ENCODE measurements around the gene PIP4K2A. TPM values are rescaled to one million over a fixed set of nuclear protein-coding genes. Genes with fewer than 3 reads are reported as not detected.

Gene PIP4K2A
- total RNA-seq, 2 donors from 2014 or later = 15.0 to 17.8 TPM

DNA sequence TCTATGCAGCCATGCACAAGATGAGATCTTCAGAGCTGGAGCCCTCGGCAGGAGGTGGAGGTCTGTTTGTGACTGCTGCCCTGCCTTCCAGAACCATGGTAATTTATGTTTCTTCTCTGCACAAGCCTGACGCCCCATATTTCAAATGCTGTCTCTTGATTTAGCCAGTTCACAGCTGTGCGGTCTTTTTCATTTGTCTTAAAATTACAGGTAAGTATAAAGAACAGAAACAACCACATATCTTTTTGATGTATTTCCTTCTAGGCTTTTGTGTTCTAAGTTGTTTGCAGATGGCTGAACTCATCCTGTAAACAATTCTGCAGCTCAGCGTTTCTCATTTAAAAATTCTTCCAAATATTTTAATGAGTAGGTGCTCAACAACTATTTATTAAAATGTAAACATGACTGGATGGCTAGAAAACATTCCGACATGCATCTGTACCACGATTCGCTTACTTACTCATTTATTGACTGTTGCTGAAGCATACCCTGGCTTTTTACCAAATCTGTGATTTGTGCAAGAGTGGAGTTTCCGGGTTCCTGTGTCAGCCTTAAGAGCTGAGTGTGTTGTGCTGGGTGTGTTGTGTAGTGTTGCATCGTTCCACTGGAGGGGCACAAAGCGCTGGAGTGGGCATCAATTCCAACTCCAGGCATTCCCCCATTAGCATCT, 58.9 kb downstream of the PIP4K2A start:
- Histone ChIP-seq H3K9ac (ENCODE audit: extremely low read depth, low read length, poor library complexity, severe bottlenecking) (no peak overlapping the region), H3K4me3 (ENCODE audit: low read length) (no peak overlapping the region), H3K27ac (ENCODE audit: low read depth, low read length) (no peak overlapping the region), H3K36me3 (ENCODE audit: control insufficient read depth, insufficient read depth, low read length) (no peaks in the 10 kb centered on the region), H3K9me3 (ENCODE audit: control insufficient read depth, low read length) (no peaks in the 10 kb centered on the region), H3K27me3 (ENCODE audit: control insufficient read depth, insufficient read depth, low read length, poor library complexity, severe bottlenecking) (peaks cover 53% of the 10 kb centered on the region), H3K4me1 (ENCODE audit: control insufficient read depth, insufficient read depth, low read length) (peaks cover 3% of the 10 kb centered on the region)
- Mint-ChIP-seq H3K4me1 (peaks cover 36% of the 10 kb centered on the region), H3K27ac (no peak overlapping the region), H3K36me3 (ENCODE audit: low read depth) (no peaks in the 10 kb centered on the region), H3K4me3 (no peak overlapping the region), H3K9me3 (no peaks in the 10 kb centered on the region), H3K27me3 (ENCODE audit: insufficient read depth) (peaks cover 57% of the 10 kb centered on the region)
- DNase-seq = no peak
- WGBS, 2 experiments (ENCODE audit: insufficient coverage in 1 of 2, insufficient read length in 1 of 2) = 90 to 97% methylated on average over 5 to 10 of the region's 10 CpGs
- TF ChIP-seq, protein P1, sequence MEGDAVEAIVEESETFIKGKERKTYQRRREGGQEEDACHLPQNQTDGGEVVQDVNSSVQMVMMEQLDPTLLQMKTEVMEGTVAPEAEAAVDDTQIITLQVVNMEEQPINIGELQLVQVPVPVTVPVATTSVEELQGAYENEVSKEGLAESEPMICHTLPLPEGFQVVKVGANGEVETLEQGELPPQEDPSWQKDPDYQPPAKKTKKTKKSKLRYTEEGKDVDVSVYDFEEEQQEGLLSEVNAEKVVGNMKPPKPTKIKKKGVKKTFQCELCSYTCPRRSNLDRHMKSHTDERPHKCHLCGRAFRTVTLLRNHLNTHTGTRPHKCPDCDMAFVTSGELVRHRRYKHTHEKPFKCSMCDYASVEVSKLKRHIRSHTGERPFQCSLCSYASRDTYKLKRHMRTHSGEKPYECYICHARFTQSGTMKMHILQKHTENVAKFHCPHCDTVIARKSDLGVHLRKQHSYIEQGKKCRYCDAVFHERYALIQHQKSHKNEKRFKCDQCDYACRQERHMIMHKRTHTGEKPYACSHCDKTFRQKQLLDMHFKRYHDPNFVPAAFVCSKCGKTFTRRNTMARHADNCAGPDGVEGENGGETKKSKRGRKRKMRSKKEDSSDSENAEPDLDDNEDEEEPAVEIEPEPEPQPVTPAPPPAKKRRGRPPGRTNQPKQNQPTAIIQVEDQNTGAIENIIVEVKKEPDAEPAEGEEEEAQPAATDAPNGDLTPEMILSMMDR (conservative IDR thresholded peaks at IDR 0.05) = no peak

DNA sequence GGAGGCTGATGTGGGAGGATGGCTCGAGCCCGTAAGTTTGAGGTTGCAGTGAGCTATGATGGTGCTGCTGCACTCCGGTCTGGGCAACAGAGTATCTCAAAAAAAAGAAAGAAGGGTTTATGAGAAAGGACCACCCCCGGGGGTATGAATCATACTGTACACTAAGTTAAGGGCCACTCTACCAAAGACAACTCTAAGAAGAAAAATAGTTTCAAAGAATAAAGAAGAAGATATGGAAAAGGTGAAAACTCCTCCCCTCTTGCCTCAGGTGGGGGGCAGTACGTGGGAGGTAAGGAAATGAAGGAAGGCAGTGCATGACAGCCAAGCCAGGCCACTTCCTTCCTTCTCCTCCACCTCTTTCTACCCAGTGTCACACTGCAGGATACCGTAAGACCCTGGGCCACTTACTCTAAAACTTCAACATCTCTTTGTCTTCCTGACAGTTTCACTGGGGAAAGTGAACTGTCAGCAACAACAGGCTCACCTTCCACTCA, 61.3 kb downstream of the PIP4K2A start:
- Histone ChIP-seq H3K27me3 (ENCODE audit: control insufficient read depth, insufficient read depth, low read length, poor library complexity, severe bottlenecking) (peaks cover 56% of the 10 kb centered on the region), H3K36me3 (ENCODE audit: control insufficient read depth, insufficient read depth, low read length) (no peaks in the 10 kb centered on the region), H3K27ac (ENCODE audit: low read depth, low read length) (no peak overlapping the region), H3K4me3 (ENCODE audit: low read length) (no peak overlapping the region), H3K9me3 (ENCODE audit: control insufficient read depth, low read length) (no peaks in the 10 kb centered on the region), H3K4me1 (ENCODE audit: control insufficient read depth, insufficient read depth, low read length) (peaks cover 4% of the 10 kb centered on the region), H3K9ac (ENCODE audit: extremely low read depth, low read length, poor library complexity, severe bottlenecking) (no peak overlapping the region)
- no peak for DNase-seq
- whole genome bisulfite sequencing, 2 experiments (ENCODE audit: insufficient coverage in 1 of 2, insufficient read length in 1 of 2) = 95 to 100% methylated on average over 1 to 5 of the region's 6 CpGs
- Mint-ChIP-seq H3K9me3 (no peaks in the 10 kb centered on the region), H3K4me1 (peaks cover 29% of the 10 kb centered on the region), H3K4me3 (no peak overlapping the region), H3K36me3 (ENCODE audit: low read depth) (no peaks in the 10 kb centered on the region), H3K27ac (no peak overlapping the region), H3K27me3 (ENCODE audit: insufficient read depth) (peaks cover 36% of the 10 kb centered on the region)
- TF ChIP-seq, protein P1 (conservative IDR thresholded peaks at IDR 0.05) = no peak

DNA sequence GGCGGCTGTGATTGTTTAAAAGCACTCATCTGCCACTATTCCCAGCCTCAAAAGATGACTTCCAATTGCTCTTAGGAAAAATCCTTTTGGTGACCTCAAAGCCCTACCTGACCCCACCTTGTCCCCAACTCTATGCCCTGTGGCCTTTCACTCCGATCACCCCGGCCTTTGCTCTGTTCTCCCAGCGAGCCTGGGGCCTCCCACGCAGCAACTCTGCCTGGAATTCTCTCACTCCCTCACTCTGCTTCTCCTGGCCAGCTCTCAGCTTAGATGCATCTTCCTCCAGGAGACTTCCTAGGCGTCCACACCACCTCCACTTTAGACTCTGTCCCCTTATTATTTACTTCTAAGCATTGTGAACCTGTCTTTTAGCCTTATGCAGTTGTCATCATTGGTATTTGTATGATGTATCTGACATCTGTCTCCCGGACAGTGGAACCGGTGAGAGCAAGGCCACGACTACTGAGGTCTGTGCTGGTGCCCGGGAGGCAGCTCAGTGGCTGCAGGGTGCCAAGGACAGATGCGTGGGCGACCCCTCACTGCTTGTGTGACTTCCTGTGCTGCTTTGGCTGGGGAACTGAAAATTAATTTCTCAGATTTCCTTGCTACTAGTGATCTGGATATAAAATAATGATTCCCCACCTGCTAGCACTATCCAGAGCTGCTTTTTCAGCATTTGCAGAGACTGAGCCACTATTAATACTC, 63.0 kb downstream of the PIP4K2A start:
- Mint-ChIP-seq H3K9me3 (no peaks in the 10 kb centered on the region), H3K27ac (no peak overlapping the region), H3K4me1 (peaks cover 45% of the 10 kb centered on the region), H3K36me3 (ENCODE audit: low read depth) (no peaks in the 10 kb centered on the region), H3K27me3 (ENCODE audit: insufficient read depth) (peaks cover 20% of the 10 kb centered on the region), H3K4me3 (no peak overlapping the region)
- TF ChIP-seq, protein P1 (conservative IDR thresholded peaks at IDR 0.05) = no peak
- no peaks in the 10 kb centered on the region for H3K36me3 ChIP-seq (ENCODE audit: control insufficient read depth, insufficient read depth, low read length)
- no peak overlapping the region for H3K4me3 ChIP-seq (ENCODE audit: low read length)
- no peak for DNase-seq
- 91 to 96% methylated on average over 4 to 12 of the region's 12 CpGs for WGBS, 2 experiments (ENCODE audit: insufficient coverage in 1 of 2, insufficient read length in 1 of 2)
- H3K27ac ChIP-seq (ENCODE audit: low read depth, low read length) = no peak overlapping the region
- no peaks in the 10 kb centered on the region for H3K9me3 ChIP-seq (ENCODE audit: control insufficient read depth, low read length)
- H3K4me1 ChIP-seq (ENCODE audit: control insufficient read depth, insufficient read depth, low read length) = peaks cover 6% of the 10 kb centered on the region
- peaks cover 40% of the 10 kb centered on the region for H3K27me3 ChIP-seq (ENCODE audit: control insufficient read depth, insufficient read depth, low read length, poor library complexity, severe bottlenecking)
- no peak overlapping the region for H3K9ac ChIP-seq (ENCODE audit: extremely low read depth, low read length, poor library complexity, severe bottlenecking)
